K562 (cell line): ENCODE results near the gene PRODH. TPM values are rescaled to one million over a fixed set of nuclear protein-coding genes. Genes with fewer than 3 reads are reported as not detected.
A peak's percentile ranks its signal among the peaks of the same experiment; 100 is the strongest.

Source experiments
- ELF4 ChIP-seq: fragments of 450-650 bp; formaldehyde crosslinking; IDR thresholded peaks from 2 replicates; pipeline ENCODE4 v1.4.0; 2022; ENCODE audit warnings: missing genetic modification characterization
- ESRRA ChIP-seq: fragments of 450-650 bp; IDR thresholded peaks from 2 replicates; pipeline ENCODE4 v1.6.1; 2014; ENCODE audit warnings: low read depth, mild to moderate bottlenecking, moderate library complexity, borderline replicate concordance
- EWSR1 ChIP-seq: fragments of 450-650 bp; IDR thresholded peaks from 2 replicates; pipeline ENCODE4 v1.6.1; 2018; ENCODE audit warnings: borderline replicate concordance, mild to moderate bottlenecking, low read depth, moderate library complexity; ENCODE audit not compliant: partially characterized antibody
- FOXK1 ChIP-seq: sonication (generic); formaldehyde crosslinking; IDR thresholded peaks from 2 replicates; pipeline ENCODE4 v1.8.0; 2022; ENCODE audit warnings: missing genetic modification reagents, mild to moderate bottlenecking, borderline replicate concordance
- HDAC6 ChIP-seq: IDR thresholded peaks from 2 replicates; pipeline ENCODE4 v1.6.1; 2012; ENCODE audit warnings: low read depth, mild to moderate bottlenecking, control low read depth, inconsistent platforms, low read length, moderate library complexity
- KDM4B ChIP-seq, 2 experiments: fragments of 450-650 bp in 1 of 2; sonication (generic) in 1 of 2; IDR thresholded peaks; 2 replicates each; pipeline ENCODE4 v1.6.1; 2016 to 2017; ENCODE audit warnings: borderline replicate concordance in 2 of 2, antibody characterized with exemption in 1 of 2, low read depth in 1 of 2, mild to moderate bottlenecking in 1 of 2
- KLF16 ChIP-seq: IDR thresholded peaks from 2 replicates; pipeline ENCODE4 v1.6.1; 2016; ENCODE audit warnings: antibody characterized with exemption
- LCOR ChIP-seq: sonication (generic); formaldehyde crosslinking; IDR thresholded peaks from 2 replicates; pipeline ENCODE4 v1.8.0; 2022; ENCODE audit warnings: mild to moderate bottlenecking, missing genetic modification reagents
- MTA3 ChIP-seq: fragments of 450-650 bp; formaldehyde crosslinking; IDR thresholded peaks from 2 replicates; pipeline ENCODE4 v1.6.1; 2017; ENCODE audit warnings: mild to moderate bottlenecking, borderline replicate concordance
- NFYB ChIP-seq: IDR thresholded peaks from 2 replicates; pipeline ENCODE4 v1.6.1; 2011; ENCODE audit warnings: mild to moderate bottlenecking, moderate library complexity; ENCODE audit not compliant: insufficient read length; ENCODE audit errors: extremely low read depth
- OTX1 ChIP-seq: fragments of 450-650 bp; formaldehyde crosslinking; IDR thresholded peaks from 2 replicates; pipeline ENCODE4 v1.4.0; 2022; ENCODE audit warnings: mild to moderate bottlenecking
- POLR2AphosphoS2 ChIP-seq: IDR thresholded peaks from 2 replicates; pipeline ENCODE4 v1.6.1; 2012; ENCODE audit warnings: low read length, improper control_type of control experiment
- RBM25 ChIP-seq: fragments of 200-400 bp; formaldehyde crosslinking; IDR thresholded peaks from 2 replicates; pipeline ENCODE4 v1.6.1; 2018; ENCODE audit warnings: low read length, low read depth, moderate library complexity; ENCODE audit not compliant: severe bottlenecking
- RCOR1 ChIP-seq, 2 experiments: IDR thresholded peaks; 2 replicates each; pipeline ENCODE4 v1.6.1; 2012; ENCODE audit warnings: low read depth in 2 of 2, low read length in 2 of 2, borderline replicate concordance in 1 of 2, improper control_type of control experiment in 1 of 2
- SETDB1 ChIP-seq: IDR thresholded peaks from one replicate; pipeline ENCODE4 v1.6.1; 2012; ENCODE audit warnings: low read length, control low read depth, inconsistent platforms
- SMARCE1 ChIP-seq: fragments of 450-650 bp; IDR thresholded peaks from 2 replicates; pipeline ENCODE4 v1.7.1; 2016; ENCODE audit warnings: mild to moderate bottlenecking
- XRCC4 ChIP-seq: IDR thresholded peaks from one replicate; pipeline ENCODE4 v1.6.1; 2011; ENCODE audit not compliant: insufficient read depth, insufficient read length; ENCODE audit errors: extremely low read depth
- ZNF133 ChIP-seq: fragments of 250-450 bp; sonication (Bioruptor Pico); IDR thresholded peaks from 2 replicates; pipeline ENCODE4 v1.4.0; 2020; ENCODE audit warnings: mild to moderate bottlenecking
- ZNF408 ChIP-seq: fragments of 250-450 bp; sonication (Bioruptor Pico); IDR thresholded peaks from 2 replicates; pipeline ENCODE4 v1.4.0; 2020; ENCODE audit warnings: low read depth, mild to moderate bottlenecking, moderate library complexity
- ZNF561 ChIP-seq: fragments of 450-650 bp; formaldehyde crosslinking; conservative IDR thresholded peaks from 2 replicates; pipeline ENCODE4 v1.4.0; 2020; ENCODE audit warnings: mild to moderate bottlenecking, moderate library complexity
- ZNF77 ChIP-seq: fragments of 250-450 bp; sonication (Bioruptor Pico); IDR thresholded peaks from 2 replicates; pipeline ENCODE4 v1.5.0; 2020
- polyA plus RNA-seq, 8 experiments: library from polyadenylated mRNA; depleted of rRNA in 4 of 8; stranded (reverse) in 5 of 8; unstranded in 3 of 8; fragments of >200 nt; fragmentation: Nextera tagmentation in 2 of 8; fragmentation: Illumina TruSeq in 1 of 8; extraction: Ambion mirVana in 2 of 8; extraction: Trizol in 1 of 8; gene quantifications; 2 replicates each; pipeline versions ENCODE4 v1.2.1 to v1.2.3, GENCODE V29; 2011 to 2014; ENCODE audit warnings: inconsistent platforms in 1 of 8, missing spikeins in 1 of 8
- total RNA-seq, 7 experiments: library from RNA; depleted of rRNA in 6 of 7; stranded (reverse); fragments of >200 nt in 6 of 7; fragmentation: Illumina TruSeq in 2 of 7; extraction: Trizol in 2 of 7; gene quantifications; 2 replicates each; pipeline versions ENCODE4 v1.2.1 to v1.2.3, GENCODE V29; 2011 to 2021; ENCODE audit warnings: low replicate concordance in 1 of 7
- TF ChIP-seq, protein P1 (sequence below): sonication (generic); formaldehyde crosslinking; IDR thresholded peaks from 2 replicates; pipeline ENCODE4 v1.4.0; 2020; ENCODE audit warnings: mild to moderate bottlenecking, missing genetic modification reagents
- TF ChIP-seq, protein P2 (sequence below): sonication (generic); formaldehyde crosslinking; IDR thresholded peaks from 2 replicates; pipeline ENCODE4 v1.8.0; 2022; ENCODE audit warnings: mild to moderate bottlenecking, missing genetic modification reagents
- TF ChIP-seq, protein P3 (sequence below): fragments of 200-800 bp; sonication (Bioruptor generic); IDR thresholded peaks from 2 replicates; pipeline ENCODE4 v1.6.1; 2017; ENCODE audit warnings: missing genetic modification characterization, missing compliant biosample characterization
- TF ChIP-seq, protein P4 (sequence below): fragments of 450-650 bp; IDR thresholded peaks from 2 replicates; pipeline ENCODE4 v1.6.1; 2018; ENCODE audit warnings: mild to moderate bottlenecking, low read depth; ENCODE audit not compliant: partially characterized antibody

The PRODH gene
- total and polyA plus RNA-seq, 9 of the 15 experiments (the other 6 are each of a cell fraction or from before 2014, with no cell fraction given): 0.07 to 0.11 TPM; not detected in 7

DNA sequence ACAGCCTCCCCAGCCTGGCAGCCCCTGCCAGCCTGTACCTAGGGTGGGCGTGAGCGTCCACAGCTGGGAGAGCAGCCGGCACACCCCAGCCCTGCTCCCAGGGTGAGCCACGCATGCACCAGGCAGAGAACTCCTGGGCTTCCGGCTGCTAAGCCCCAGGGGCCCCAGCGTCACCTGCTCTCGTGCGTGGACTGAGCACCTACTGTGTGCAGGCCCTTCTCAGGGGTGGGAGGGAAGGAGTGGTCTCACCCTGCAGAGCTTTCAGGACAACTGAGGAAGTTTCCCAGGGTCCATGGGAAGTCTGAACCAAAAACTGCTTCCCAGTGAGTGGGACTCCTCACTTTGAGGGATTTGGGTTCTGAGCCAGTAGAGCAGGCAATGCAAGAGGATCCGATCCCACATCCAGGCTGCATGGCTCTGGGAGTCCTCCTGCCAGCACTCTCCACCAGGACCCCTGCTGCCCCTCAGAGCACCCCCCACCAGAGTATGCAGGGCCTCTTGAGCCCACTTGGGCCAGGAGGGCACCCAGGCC is 47.1 kb upstream of the PRODH start (continued):
- TF ChIP-seq, protein P1, sequence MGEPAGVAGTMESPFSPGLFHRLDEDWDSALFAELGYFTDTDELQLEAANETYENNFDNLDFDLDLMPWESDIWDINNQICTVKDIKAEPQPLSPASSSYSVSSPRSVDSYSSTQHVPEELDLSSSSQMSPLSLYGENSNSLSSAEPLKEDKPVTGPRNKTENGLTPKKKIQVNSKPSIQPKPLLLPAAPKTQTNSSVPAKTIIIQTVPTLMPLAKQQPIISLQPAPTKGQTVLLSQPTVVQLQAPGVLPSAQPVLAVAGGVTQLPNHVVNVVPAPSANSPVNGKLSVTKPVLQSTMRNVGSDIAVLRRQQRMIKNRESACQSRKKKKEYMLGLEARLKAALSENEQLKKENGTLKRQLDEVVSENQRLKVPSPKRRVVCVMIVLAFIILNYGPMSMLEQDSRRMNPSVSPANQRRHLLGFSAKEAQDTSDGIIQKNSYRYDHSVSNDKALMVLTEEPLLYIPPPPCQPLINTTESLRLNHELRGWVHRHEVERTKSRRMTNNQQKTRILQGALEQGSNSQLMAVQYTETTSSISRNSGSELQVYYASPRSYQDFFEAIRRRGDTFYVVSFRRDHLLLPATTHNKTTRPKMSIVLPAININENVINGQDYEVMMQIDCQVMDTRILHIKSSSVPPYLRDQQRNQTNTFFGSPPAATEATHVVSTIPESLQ (CRISPR knock-in tag): no peak
- TF ChIP-seq ZNF77 (CRISPR knock-in tag) (no peak), ZNF408 (CRISPR knock-in tag) (no peak), FOXK1 (CRISPR knock-in tag) (0 out of 2 replicates have a peak, but pooled peaks have one; percentile 34), OTX1 (CRISPR knock-in tag) (no peak), ZNF133 (CRISPR knock-in tag) (no peak), NFYB (no peak), KLF16 (no peak), KDM4B (IDR thresholded peaks at IDR 0.05; ENCODE audit: borderline replicate concordance in 2 of 2, low read depth in 1 of 2) (no peak), SMARCE1 (no peak), EWSR1 (no peak), LCOR (CRISPR knock-in tag) (no peak), HDAC6 (no peak), POLR2AphosphoS2 (no peak), ZNF561 (CRISPR knock-in tag) (no peak), XRCC4 (no peak), ESRRA (no peak), RCOR1 (IDR thresholded peaks at IDR 0.05; ENCODE audit: borderline replicate concordance in 1 of 2, low read depth in 2 of 2, low read length in 2 of 2) (no peak), ELF4 (CRISPR knock-in tag) (no peak), SETDB1 (peak; percentile 94), MTA3 (no peak), RBM25 (no peak)
- TF ChIP-seq, protein P2, sequence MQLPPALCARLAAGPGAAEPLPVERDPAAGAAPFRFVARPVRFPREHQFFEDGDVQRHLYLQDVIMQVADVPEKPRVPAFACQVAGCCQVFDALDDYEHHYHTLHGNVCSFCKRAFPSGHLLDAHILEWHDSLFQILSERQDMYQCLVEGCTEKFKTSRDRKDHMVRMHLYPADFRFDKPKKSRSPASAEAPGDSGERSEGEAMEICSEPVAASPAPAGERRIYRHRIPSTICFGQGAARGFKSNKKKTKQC: peak; percentile 36; the same call in 1 of the 2 replicates
- TF ChIP-seq, protein P3, sequence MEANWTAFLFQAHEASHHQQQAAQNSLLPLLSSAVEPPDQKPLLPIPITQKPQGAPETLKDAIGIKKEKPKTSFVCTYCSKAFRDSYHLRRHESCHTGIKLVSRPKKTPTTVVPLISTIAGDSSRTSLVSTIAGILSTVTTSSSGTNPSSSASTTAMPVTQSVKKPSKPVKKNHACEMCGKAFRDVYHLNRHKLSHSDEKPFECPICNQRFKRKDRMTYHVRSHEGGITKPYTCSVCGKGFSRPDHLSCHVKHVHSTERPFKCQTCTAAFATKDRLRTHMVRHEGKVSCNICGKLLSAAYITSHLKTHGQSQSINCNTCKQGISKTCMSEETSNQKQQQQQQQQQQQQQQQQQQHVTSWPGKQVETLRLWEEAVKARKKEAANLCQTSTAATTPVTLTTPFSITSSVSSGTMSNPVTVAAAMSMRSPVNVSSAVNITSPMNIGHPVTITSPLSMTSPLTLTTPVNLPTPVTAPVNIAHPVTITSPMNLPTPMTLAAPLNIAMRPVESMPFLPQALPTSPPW (CRISPR knock-in tag): no peak
- TF ChIP-seq, protein P4, sequence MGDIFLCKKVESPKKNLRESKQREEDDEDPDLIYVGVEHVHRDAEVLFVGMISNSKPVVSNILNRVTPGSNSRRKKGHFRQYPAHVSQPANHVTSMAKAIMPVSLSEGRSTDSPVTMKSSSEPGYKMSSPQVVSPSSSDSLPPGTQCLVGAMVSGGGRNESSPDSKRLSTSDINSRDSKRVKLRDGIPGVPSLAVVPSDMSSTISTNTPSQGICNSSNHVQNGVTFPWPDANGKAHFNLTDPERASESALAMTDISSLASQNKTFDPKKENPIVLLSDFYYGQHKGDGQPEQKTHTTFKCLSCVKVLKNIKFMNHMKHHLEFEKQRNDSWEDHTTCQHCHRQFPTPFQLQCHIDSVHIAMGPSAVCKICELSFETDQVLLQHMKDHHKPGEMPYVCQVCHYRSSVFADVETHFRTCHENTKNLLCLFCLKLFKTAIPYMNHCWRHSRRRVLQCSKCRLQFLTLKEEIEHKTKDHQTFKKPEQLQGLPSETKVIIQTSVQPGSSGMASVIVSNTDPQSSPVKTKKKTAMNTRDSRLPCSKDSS: no peak
